Vagina (tissue), 2 donors: ENCODE results near the gene PHF8. TPM values are rescaled to one million over a fixed set of nuclear protein-coding genes. Genes with fewer than 3 reads are reported as not detected.
A peak's percentile ranks its signal among the peaks of the same experiment; 100 is the strongest.

Experiments used
- DNase-seq, 2 donors: peaks; one replicate each; pipeline ENCODE4 v3.0.0-alpha.2; 2017; ENCODE audit errors: extremely low spot score in 2 of 2
- H3K27ac ChIP-seq: fragments of 200-600 bp; sonication (generic); one replicate; pipeline ENCODE4 v1.5.1; 2019
- H3K27me3 ChIP-seq: fragments of 200-600 bp; sonication (generic); one replicate; pipeline ENCODE4 v1.5.1; 2019
- H3K36me3 ChIP-seq, 2 donors: fragments of 200-600 bp; sonication (generic); one replicate each; pipeline ENCODE4 v1.5.1; 2017 to 2019
- H3K4me1 ChIP-seq: fragments of 200-600 bp; sonication (generic); one replicate; pipeline ENCODE4 v1.5.1; 2019
- H3K4me3 ChIP-seq, 2 donors: fragments of 200-600 bp; sonication (generic); 1 replicate in 1 of 2; 2 replicates in 1 of 2; pipeline ENCODE4 v1.5.1; 2016 to 2019
- H3K9me3 ChIP-seq: fragments of 200-600 bp; sonication (generic); one replicate; pipeline ENCODE4 v1.5.1; 2019
- POLR2A ChIP-seq, 2 donors: fragments of 450-650 bp; IDR thresholded peaks; one replicate each; pipeline ENCODE4 v1.6.1; 2017; ENCODE audit warnings: antibody characterized with exemption in 2 of 2, mild to moderate bottlenecking in 2 of 2, moderate library complexity in 2 of 2
- POLR2AphosphoS5 ChIP-seq, 2 donors: sonication (generic); formaldehyde crosslinking; IDR thresholded peaks; one replicate each; pipeline ENCODE4 v1.9.0; 2017; ENCODE audit warnings: antibody characterized with exemption in 2 of 2, mild to moderate bottlenecking in 2 of 2, low read depth in 1 of 2; ENCODE audit not compliant: insufficient read depth in 1 of 2
- intact Hi-C: fragments of 100-400 bp; cut with DNase I; formaldehyde crosslinking; loops from one replicate; pipeline ENCODE4 v1.15.1; 2023
- total RNA-seq: library from RNA; depleted of rRNA; stranded (reverse); fragments of >200 nt; gene quantifications from one replicate; pipeline ENCODE4 v1.2.3, GENCODE V29; 2016
- TF ChIP-seq, protein P1 (sequence below), 3 experiments: fragments of 450-650 bp in 2 of 3; fragments of 200-600 bp in 1 of 3; sonication (generic) in 1 of 3; IDR thresholded peaks; one replicate each; pipeline ENCODE4 v1.5.1; 2017 to 2019; ENCODE audit warnings: antibody characterized with exemption in 3 of 3, mild to moderate bottlenecking in 2 of 3, moderate library complexity in 2 of 3

PHF8 gene
- total RNA-seq, 1 donor from 2014 or later = 33.9 TPM

DNA sequence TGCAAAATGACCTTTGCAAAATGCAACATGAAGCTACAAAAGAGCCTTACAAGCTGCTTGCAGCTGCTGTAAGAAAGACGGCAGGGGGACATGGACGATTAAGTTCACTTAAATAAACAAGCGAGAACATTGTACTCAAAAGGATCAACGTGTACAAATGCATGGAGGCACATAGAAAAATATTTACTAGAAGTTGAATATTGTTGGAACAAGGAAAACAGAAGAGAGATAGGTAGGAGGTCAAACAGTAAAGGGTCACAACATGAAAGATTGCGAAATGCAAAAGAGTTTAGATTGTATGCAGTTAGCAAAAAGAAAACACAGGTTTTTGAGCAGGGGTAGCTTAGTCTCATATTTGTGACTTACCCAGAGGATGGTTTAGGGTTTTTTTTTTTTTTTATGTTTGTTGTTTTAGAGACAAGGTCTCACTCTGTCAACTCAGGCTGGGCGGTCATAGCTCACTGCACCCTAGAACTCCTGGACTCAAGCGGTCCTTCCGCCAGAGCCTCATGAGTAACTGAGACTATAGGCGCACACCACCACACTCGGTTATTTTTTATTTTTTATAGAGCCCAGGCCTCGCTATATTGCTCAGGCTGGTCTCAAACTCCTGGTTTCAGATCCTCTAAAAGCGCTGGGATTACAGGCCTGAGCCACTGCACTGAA lies 1.4 kb upstream of the PHF8 start:
- no peaks in the 10 kb centered on the region for H3K4me1 ChIP-seq
- peak overlapping the region; percentile 74 for H3K27ac ChIP-seq
- peaks cover 0 to 4% of the 10 kb centered on the region in 2 donors for H3K36me3 ChIP-seq
- no peaks in the 10 kb centered on the region for H3K27me3 ChIP-seq
- no peak for DNase-seq
- TF ChIP-seq POLR2AphosphoS5 (IDR thresholded peaks at IDR 0.05; ENCODE audit: insufficient read depth in 1 of 2, low read depth in 1 of 2) (no peak), POLR2A (IDR thresholded peaks at IDR 0.05) (no peak)
- TF ChIP-seq, protein P1, sequence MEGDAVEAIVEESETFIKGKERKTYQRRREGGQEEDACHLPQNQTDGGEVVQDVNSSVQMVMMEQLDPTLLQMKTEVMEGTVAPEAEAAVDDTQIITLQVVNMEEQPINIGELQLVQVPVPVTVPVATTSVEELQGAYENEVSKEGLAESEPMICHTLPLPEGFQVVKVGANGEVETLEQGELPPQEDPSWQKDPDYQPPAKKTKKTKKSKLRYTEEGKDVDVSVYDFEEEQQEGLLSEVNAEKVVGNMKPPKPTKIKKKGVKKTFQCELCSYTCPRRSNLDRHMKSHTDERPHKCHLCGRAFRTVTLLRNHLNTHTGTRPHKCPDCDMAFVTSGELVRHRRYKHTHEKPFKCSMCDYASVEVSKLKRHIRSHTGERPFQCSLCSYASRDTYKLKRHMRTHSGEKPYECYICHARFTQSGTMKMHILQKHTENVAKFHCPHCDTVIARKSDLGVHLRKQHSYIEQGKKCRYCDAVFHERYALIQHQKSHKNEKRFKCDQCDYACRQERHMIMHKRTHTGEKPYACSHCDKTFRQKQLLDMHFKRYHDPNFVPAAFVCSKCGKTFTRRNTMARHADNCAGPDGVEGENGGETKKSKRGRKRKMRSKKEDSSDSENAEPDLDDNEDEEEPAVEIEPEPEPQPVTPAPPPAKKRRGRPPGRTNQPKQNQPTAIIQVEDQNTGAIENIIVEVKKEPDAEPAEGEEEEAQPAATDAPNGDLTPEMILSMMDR (IDR thresholded peaks at IDR 0.05) = no peak
- intact Hi-C loops = no loop called here
- H3K4me3 ChIP-seq = no peak overlapping the region
- H3K9me3 ChIP-seq = no peaks in the 10 kb centered on the region

DNA sequence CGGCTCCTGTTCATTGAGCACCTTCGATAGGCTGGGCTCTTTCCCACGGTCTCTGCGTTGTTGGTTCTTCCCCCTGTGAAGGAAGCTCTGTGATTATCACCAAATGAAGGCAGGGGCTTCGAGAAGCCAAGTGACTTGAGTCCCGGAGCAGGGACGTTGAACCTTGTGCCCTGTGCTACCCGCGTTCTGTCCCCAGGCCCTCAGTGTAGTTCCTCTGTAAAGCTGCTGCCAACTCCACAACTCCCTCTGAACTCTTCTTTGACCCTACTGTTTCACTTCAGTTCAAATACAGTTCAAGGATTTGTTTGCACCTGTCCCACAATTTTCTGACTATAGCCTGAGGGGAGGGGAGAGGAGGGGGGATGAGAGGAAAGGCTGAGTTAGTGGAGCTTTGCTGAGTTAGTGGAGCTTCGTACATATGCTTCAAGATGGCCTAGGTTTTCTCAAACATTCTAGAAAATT lies 635 bp upstream of the PHF8 start:
- Histone ChIP-seq H3K36me3 (peaks cover 0 to 4% of the 10 kb centered on the region in 2 donors), H3K27ac (peak overlapping the region; percentile 74), H3K9me3 (no peaks in the 10 kb centered on the region), H3K4me3 (peak overlapping the region; percentile 43 to 54), H3K4me1 (no peaks in the 10 kb centered on the region), H3K27me3 (no peaks in the 10 kb centered on the region)
- DNase-seq = no peak
- intact Hi-C loops = no loop called here
- TF ChIP-seq, protein P1 (IDR thresholded peaks at IDR 0.05) = no peak
- TF ChIP-seq POLR2A (IDR thresholded peaks at IDR 0.05) = no peak
- no peak for TF ChIP-seq POLR2AphosphoS5 (IDR thresholded peaks at IDR 0.05; ENCODE audit: insufficient read depth in 1 of 2, low read depth in 1 of 2)

DNA sequence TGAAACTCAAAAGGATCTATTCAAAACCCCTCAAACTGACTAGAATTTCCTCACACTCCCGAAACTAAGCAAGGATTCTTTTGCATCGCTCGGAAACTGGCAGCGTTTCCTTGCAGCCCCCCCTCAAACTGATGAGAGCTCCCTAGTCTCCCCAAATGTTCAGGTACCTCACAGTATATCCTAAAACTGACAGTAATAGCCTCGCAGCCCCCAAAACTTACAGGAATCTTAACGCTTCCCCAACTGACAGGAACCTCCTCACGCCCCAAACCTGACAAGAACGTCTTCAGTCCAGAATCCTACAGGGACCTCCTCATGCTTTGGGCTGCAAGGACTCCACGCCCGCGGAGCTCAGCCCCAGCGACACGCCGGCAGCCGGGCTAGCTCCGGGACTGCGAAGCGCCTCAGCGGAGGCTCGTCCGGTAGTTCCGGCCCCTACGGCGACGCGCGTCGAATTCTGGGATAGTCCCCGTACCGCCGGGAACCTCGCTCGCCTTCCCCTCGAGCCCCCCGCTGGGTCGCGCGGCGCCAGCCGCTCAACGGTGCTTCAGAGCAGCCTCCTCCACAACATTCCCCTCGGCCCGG lies 640 bp downstream of the PHF8 start:
- intact Hi-C loops = no loop called here
- Histone ChIP-seq H3K4me3 (peak overlapping the region; percentile 54 to 73), H3K27ac (peak overlapping the region; percentile 74), H3K36me3 (peaks cover 0 to 5% of the 10 kb centered on the region in 2 donors), H3K4me1 (no peaks in the 10 kb centered on the region), H3K9me3 (no peaks in the 10 kb centered on the region), H3K27me3 (no peaks in the 10 kb centered on the region)
- no peak for DNase-seq
- no peak for TF ChIP-seq POLR2A (IDR thresholded peaks at IDR 0.05)
- TF ChIP-seq, protein P1 (IDR thresholded peaks at IDR 0.05) = no peak
- no peak for TF ChIP-seq POLR2AphosphoS5 (IDR thresholded peaks at IDR 0.05; ENCODE audit: insufficient read depth in 1 of 2, low read depth in 1 of 2)

DNA sequence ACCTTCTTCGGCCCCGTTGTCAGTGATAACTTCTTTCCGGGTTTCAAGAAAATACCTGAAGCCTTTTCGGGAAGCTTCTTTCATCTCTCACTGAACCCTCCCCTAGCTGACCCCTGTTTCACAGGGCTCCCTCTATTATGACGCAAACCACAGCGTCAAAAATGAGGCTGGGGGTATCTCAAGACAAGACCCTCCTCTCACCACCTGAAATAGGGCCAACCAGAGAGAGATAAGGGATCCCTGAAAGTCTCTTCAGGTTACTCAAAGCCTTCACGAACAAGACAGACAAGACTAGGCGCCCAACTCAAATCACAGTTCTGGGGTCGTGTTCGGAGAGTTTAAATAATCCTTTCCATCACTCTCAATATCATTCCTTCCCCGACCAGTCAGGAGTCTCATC lies 1.2 kb downstream of the PHF8 start:
- DNase-seq = no peak
- Histone ChIP-seq H3K4me3 (peak overlapping the region; percentile 54 to 73), H3K36me3 (peaks cover 0 to 11% of the 10 kb centered on the region in 2 donors), H3K9me3 (no peaks in the 10 kb centered on the region), H3K4me1 (no peaks in the 10 kb centered on the region), H3K27me3 (no peaks in the 10 kb centered on the region), H3K27ac (peak overlapping the region; percentile 74)
- TF ChIP-seq POLR2A (IDR thresholded peaks at IDR 0.05) = no peak
- TF ChIP-seq, protein P1 (IDR thresholded peaks at IDR 0.05) = no peak
- no peak for TF ChIP-seq POLR2AphosphoS5 (IDR thresholded peaks at IDR 0.05; ENCODE audit: insufficient read depth in 1 of 2, low read depth in 1 of 2)
- intact Hi-C loops = no loop called here

DNA sequence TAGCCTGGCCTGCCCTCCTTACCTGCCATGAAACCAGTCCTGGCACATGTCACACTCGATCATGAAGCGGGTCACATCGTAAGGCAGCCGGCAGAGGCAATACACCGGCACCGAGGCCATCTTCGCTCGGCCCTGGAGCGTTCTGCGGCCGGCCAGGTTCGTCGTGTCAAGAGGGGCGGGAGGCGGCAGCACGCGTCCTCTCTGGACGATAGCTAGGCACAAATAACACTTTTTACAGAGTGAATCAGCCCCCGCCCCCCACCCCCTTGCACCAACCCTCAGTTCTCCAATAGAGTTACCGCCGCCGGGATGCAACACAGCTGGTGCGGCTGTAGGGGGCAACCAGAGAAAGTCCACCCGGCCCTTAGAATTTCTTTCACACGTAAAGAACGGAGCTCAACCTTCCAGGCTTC lies 1.7 kb downstream of the PHF8 start:
- no peaks in the 10 kb centered on the region for H3K9me3 ChIP-seq
- no peaks in the 10 kb centered on the region for H3K27me3 ChIP-seq
- no peaks in the 10 kb centered on the region for H3K4me1 ChIP-seq
- no peak for DNase-seq
- peak overlapping the region; percentile 74 for H3K27ac ChIP-seq
- peak in 1 of 2 donors; percentile 19 for TF ChIP-seq POLR2AphosphoS5 (IDR thresholded peaks at IDR 0.05; ENCODE audit: insufficient read depth in 1 of 2, low read depth in 1 of 2)
- TF ChIP-seq, protein P1 (IDR thresholded peaks at IDR 0.05) = no peak
- TF ChIP-seq POLR2A (IDR thresholded peaks at IDR 0.05) = no peak
- H3K4me3 ChIP-seq = peak overlapping the region; percentile 54 to 73
- intact Hi-C loops = no loop called here
- peaks cover 0 to 11% of the 10 kb centered on the region in 2 donors for H3K36me3 ChIP-seq
